Neural progenitor cell (in vitro differentiated cells): Measurements from ENCODE around the gene IL17RB. TPM values are rescaled to one million over a fixed set of nuclear protein-coding genes. Genes with fewer than 3 reads are reported as not detected.
A peak's percentile ranks its signal among the peaks of the same experiment; 100 is the strongest.

Experiments
- DNase-seq: peaks from one replicate; pipeline ENCODE4 v3.0.0-alpha.2; 2016; ENCODE audit warnings: low spot score
- H2AFZ ChIP-seq: fragments of 200-600 bp; sonication (generic); replicated peaks from 2 replicates; pipeline ENCODE4 v1.6.1; 2016; ENCODE audit warnings: antibody characterized with exemption
- H3F3A ChIP-seq: fragments of 200-600 bp; sonication (generic); 2 replicates; pipeline ENCODE4 v1.6.1; 2016; ENCODE audit warnings: antibody characterized with exemption, low read depth
- H3K27ac ChIP-seq: fragments of 200-600 bp; sonication (generic); 2 replicates; pipeline ENCODE4 v1.5.1; 2016; ENCODE audit warnings: mild to moderate bottlenecking
- H3K27me3 ChIP-seq: fragments of 200-600 bp; sonication (generic); 2 replicates; pipeline ENCODE4 v1.6.1; 2016; ENCODE audit warnings: mild to moderate bottlenecking, moderate library complexity
- H3K36me3 ChIP-seq: fragments of 200-600 bp; sonication (generic); 2 replicates; pipeline ENCODE4 v1.5.1; 2016
- H3K4me1 ChIP-seq: fragments of 200-600 bp; sonication (generic); 2 replicates; pipeline ENCODE4 v1.6.1; 2016; ENCODE audit warnings: mixed run types
- H3K4me2 ChIP-seq: fragments of 200-600 bp; sonication (generic); 2 replicates; pipeline ENCODE4 v1.6.1; 2016
- H3K4me3 ChIP-seq: fragments of 200-600 bp; sonication (generic); 2 replicates; pipeline ENCODE4 v1.5.1; 2016
- H3K79me2 ChIP-seq: fragments of 200-600 bp; sonication (generic); 2 replicates; pipeline ENCODE4 v1.6.1; 2016; ENCODE audit warnings: low read depth
- H3K9ac ChIP-seq: fragments of 200-600 bp; sonication (generic); 2 replicates; pipeline ENCODE4 v1.6.1; 2016
- H3K9me3 ChIP-seq: fragments of 200-600 bp; sonication (generic); 2 replicates; pipeline ENCODE4 v1.5.1; 2016; ENCODE audit warnings: low read depth
- H4K20me1 ChIP-seq: fragments of 200-600 bp; sonication (generic); 2 replicates; pipeline ENCODE4 v1.6.1; 2016; ENCODE audit warnings: low read depth
- H3K27ac Mint-ChIP-seq: 3 replicates; pipeline ENCODE4 v1.8.0; 2021; ENCODE audit warnings: mixed read lengths
- H3K27me3 Mint-ChIP-seq: 2 replicates; pipeline ENCODE4 v1.8.0; 2022; ENCODE audit warnings: low read depth, mild to moderate bottlenecking, inconsistent platforms, moderate library complexity, mixed read lengths; ENCODE audit not compliant: insufficient read depth
- H3K36me3 Mint-ChIP-seq: 3 replicates; pipeline ENCODE4 v1.8.0; 2021; ENCODE audit warnings: mixed read lengths
- H3K4me1 Mint-ChIP-seq: 3 replicates; pipeline ENCODE4 v1.8.0; 2021; ENCODE audit warnings: mixed read lengths
- H3K4me3 Mint-ChIP-seq: 3 replicates; pipeline ENCODE4 v1.8.0; 2021; ENCODE audit warnings: mild to moderate bottlenecking, moderate library complexity, mixed read lengths
- H3K9me3 Mint-ChIP-seq: 3 replicates; pipeline ENCODE4 v1.8.0; 2020; ENCODE audit warnings: mixed read lengths
- EZH2 ChIP-seq: fragments of 200-600 bp; sonication (generic); IDR thresholded peaks from 2 replicates; pipeline ENCODE4 v1.6.1; 2017; ENCODE audit warnings: antibody characterized with exemption, mild to moderate bottlenecking, moderate library complexity
- EZH2phosphoT487 ChIP-seq: fragments of 200-600 bp; sonication (generic); IDR thresholded peaks from 2 replicates; pipeline ENCODE4 v1.6.1; 2017; ENCODE audit warnings: antibody characterized with exemption
- total RNA-seq: library from RNA; depleted of rRNA; stranded (reverse); fragments of >200 nt; gene quantifications from 2 replicates; pipeline ENCODE4 v1.2.3, GENCODE V29; 2015; ENCODE audit warnings: low replicate concordance
- TF ChIP-seq, protein P1 (sequence below): fragments of 200-600 bp; sonication (generic); IDR thresholded peaks from 2 replicates; pipeline ENCODE4 v1.5.1; 2017; ENCODE audit warnings: antibody characterized with exemption, mild to moderate bottlenecking

The IL17RB gene
- total RNA-seq, 1 donor from 2014 or later = 3.4 TPM

DNA sequence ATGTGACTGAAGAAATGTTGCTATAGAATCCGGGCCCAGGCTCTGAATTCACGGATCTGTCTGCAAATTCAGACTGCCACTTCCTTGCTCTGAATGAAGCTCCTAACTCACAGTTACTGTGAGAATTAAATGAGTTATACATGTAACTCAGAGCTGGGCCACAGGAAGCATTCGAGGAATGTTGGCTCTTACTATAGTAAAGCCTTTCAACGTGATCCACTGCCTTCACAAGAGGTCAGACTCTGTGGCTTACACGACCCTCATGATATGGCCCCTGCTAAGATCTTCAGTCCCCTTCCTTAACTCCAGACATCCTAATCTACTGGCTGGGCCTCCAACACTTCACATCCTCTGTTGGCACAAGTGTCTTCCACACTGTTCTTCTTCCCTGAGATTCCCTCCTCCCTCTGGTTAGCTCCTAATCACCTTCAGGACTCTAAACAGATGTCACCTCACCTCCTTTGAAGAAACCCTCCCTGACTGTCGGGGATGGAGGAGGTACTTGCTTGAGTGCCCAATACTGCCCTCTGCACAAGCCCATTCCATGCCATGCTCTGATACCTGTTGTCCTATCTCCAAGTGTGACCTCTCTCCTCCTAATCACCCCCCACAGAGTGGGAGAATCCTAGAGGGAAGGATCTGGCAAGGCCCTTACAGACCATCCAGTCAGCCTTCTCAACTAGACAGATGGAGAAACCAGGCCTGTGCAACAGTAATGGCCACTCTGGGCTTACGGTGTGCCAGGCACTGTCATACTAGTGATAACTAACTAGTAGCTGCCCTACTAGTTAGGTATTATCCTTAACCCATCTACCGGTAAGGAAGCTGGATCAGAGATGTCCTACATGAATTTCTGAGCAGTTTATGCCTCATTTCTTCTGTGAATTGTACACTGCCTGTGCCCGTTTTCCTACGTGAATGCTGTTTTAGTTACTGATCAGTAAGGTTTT lies 34.3 kb downstream of the IL17RB start:
- H3K79me2 ChIP-seq = peaks cover 20% of the 10 kb centered on the region
- H3K4me1 ChIP-seq = peaks cover 10% of the 10 kb centered on the region
- H3K4me3 ChIP-seq = peak overlapping the region; percentile 63
- no peak overlapping the region for H2AFZ ChIP-seq
- peak overlapping the region; percentile 90 for H3K4me2 ChIP-seq
- peak overlapping the region; percentile 98 for H3K4me3 Mint-ChIP-seq
- no peaks in the 10 kb centered on the region for H3K27me3 ChIP-seq
- no peaks in the 10 kb centered on the region for H3K9me3 Mint-ChIP-seq
- peak overlapping the region; percentile 89 for H3K27ac Mint-ChIP-seq
- H3K36me3 Mint-ChIP-seq = peaks cover 17% of the 10 kb centered on the region
- no peaks in the 10 kb centered on the region for H4K20me1 ChIP-seq
- TF ChIP-seq EZH2phosphoT487 (no peak), EZH2 (no peak)
- TF ChIP-seq, protein P1, sequence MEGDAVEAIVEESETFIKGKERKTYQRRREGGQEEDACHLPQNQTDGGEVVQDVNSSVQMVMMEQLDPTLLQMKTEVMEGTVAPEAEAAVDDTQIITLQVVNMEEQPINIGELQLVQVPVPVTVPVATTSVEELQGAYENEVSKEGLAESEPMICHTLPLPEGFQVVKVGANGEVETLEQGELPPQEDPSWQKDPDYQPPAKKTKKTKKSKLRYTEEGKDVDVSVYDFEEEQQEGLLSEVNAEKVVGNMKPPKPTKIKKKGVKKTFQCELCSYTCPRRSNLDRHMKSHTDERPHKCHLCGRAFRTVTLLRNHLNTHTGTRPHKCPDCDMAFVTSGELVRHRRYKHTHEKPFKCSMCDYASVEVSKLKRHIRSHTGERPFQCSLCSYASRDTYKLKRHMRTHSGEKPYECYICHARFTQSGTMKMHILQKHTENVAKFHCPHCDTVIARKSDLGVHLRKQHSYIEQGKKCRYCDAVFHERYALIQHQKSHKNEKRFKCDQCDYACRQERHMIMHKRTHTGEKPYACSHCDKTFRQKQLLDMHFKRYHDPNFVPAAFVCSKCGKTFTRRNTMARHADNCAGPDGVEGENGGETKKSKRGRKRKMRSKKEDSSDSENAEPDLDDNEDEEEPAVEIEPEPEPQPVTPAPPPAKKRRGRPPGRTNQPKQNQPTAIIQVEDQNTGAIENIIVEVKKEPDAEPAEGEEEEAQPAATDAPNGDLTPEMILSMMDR = no peak
- peak overlapping the region; percentile 71 for H3K9ac ChIP-seq
- no peaks in the 10 kb centered on the region for H3K9me3 ChIP-seq
- H3K4me1 Mint-ChIP-seq = peaks cover 15% of the 10 kb centered on the region
- no peak overlapping the region for H3K27ac ChIP-seq
- peaks cover 30% of the 10 kb centered on the region for H3K36me3 ChIP-seq
- peaks cover 13% of the 10 kb centered on the region for H3F3A ChIP-seq
- peaks cover 2% of the 10 kb centered on the region for H3K27me3 Mint-ChIP-seq
- peak; percentile 58 for DNase-seq

GRCh38 chr3:53881691-53882593 lies 35.6 kb downstream of the IL17RB start, which contains the start of gene ACTR8:
Gene ACTR8 (minus strand): TSS chr3:53882152. CDS start chr3:53882101, 51 bp downstream.
- Histone ChIP-seq H3K9ac (peak within 1 kb of the TSS; percentile 71), H3K9me3 (no peaks in the 10 kb centered on the region), H3F3A (peaks cover 13% of the 10 kb centered on the region), H3K4me2 (peak within 1 kb of the TSS; percentile 90), H2AFZ (peak within 1 kb of the TSS; percentile 16), H3K36me3 (peaks cover 28% of the 10 kb centered on the region), H4K20me1 (no peaks in the 10 kb centered on the region), H3K79me2 (peaks cover 24% of the 10 kb centered on the region), H3K27ac (peak within 1 kb of the TSS; percentile 48), H3K27me3 (no peaks in the 10 kb centered on the region), H3K4me1 (peaks cover 10% of the 10 kb centered on the region), H3K4me3 (peak within 1 kb of the TSS; percentile 63)
- Mint-ChIP-seq H3K4me1 (peaks cover 15% of the 10 kb centered on the region), H3K27ac (peak within 1 kb of the TSS; percentile 91), H3K4me3 (peak within 1 kb of the TSS; percentile 98), H3K27me3 (peaks cover 2% of the 10 kb centered on the region), H3K9me3 (no peaks in the 10 kb centered on the region), H3K36me3 (peaks cover 14% of the 10 kb centered on the region)
- TF ChIP-seq, protein P1 = peak; percentile 13
- no peak for TF ChIP-seq EZH2phosphoT487
- TF ChIP-seq EZH2 = peak; percentile 28
- DNase-seq = peak; percentile 94

GRCh38 chr3:53883008-53883407 lies 36.6 kb downstream of the IL17RB start:
- no peak for DNase-seq
- no peak overlapping the region for H3K4me2 ChIP-seq
- TF ChIP-seq EZH2phosphoT487 = no peak
- no peak for TF ChIP-seq EZH2
- TF ChIP-seq, protein P1 = no peak
- Mint-ChIP-seq H3K4me3 (peak overlapping the region; percentile 98), H3K27ac (no peak overlapping the region), H3K36me3 (peaks cover 13% of the 10 kb centered on the region), H3K4me1 (peaks cover 15% of the 10 kb centered on the region), H3K27me3 (peaks cover 2% of the 10 kb centered on the region), H3K9me3 (no peaks in the 10 kb centered on the region)
- peaks cover 5% of the 10 kb centered on the region for H4K20me1 ChIP-seq
- H3K4me1 ChIP-seq = peaks cover 10% of the 10 kb centered on the region
- peaks cover 13% of the 10 kb centered on the region for H3F3A ChIP-seq
- no peak overlapping the region for H3K27ac ChIP-seq
- H3K79me2 ChIP-seq = peaks cover 35% of the 10 kb centered on the region
- no peak overlapping the region for H3K4me3 ChIP-seq
- H2AFZ ChIP-seq = no peak overlapping the region
- no peaks in the 10 kb centered on the region for H3K27me3 ChIP-seq
- no peak overlapping the region for H3K9ac ChIP-seq
- H3K9me3 ChIP-seq = no peaks in the 10 kb centered on the region
- peaks cover 19% of the 10 kb centered on the region for H3K36me3 ChIP-seq
